Renal pelvis (tissue), 4 donors: ENCODE measurements around the gene KLF15. TPM values are rescaled to one million over a fixed set of nuclear protein-coding genes. Genes with fewer than 3 reads are reported as not detected.

ENCODE experiments used
- DNase-seq: peaks from one replicate; pipeline ENCODE4 v3.0.0-alpha.2; 2013
- polyA plus RNA-seq, 3 donors: library from polyadenylated mRNA; unstranded; fragments of 120-200 nt; gene quantifications; one replicate each; pipeline ENCODE4 v1.2.1, GENCODE V29; 2013; ENCODE audit not compliant: insufficient read length in 3 of 3

KLF15 gene
- polyA plus RNA-seq, 3 donors: 13.6 to 18.3 (median 15.4) TPM

- DNase-seq: no peak
Measured at GRCh38 chr3:126308394-126309125, 48.6 kb downstream of the KLF15 start.

GRCh38 chr3:126307591-126308393 is 49.4 kb downstream of the KLF15 start:
- DNase-seq: no peak

- DNase-seq: no peak
Measured at GRCh38 chr3:126306888-126307482, 50.2 kb downstream of the KLF15 start.

DNA sequence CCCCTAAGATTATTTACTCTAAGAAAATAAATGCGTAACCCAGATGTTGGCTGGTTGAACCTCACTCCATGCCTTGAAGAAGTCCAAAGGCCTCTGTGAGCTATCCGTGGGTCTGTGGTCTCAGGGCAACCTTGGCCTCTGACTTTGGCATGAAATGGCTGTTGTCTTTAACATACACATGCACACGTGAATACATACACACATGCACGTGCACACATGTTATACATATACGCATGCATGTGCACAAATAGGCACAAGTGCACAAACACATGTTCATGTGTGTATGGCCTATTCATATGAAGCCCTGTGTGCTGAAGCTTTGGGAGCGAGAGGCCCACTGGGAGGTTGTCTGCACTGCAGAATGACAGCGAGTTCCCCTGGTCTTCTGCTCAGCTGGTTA is 50.8 kb downstream of the KLF15 start:
- no peak for DNase-seq

DNA sequence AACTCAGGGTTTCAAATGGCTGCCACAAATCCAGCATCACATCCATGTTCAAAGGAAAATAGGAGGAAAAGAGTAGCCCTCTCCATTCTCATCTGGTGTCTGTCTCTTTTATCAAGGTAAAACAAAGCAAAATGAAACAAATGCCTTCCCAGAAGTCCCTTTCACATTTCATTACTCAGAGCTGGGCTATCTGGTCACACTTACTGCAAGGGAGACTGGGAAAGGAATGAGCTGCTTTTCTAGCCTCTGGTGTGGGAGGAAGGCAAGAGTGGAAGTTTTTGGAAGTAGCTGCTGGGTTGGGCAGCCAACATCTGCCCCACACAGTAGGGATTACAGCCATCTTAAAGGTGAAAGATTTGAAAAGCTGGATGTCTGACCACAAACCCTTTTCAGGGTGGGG is 51.8 kb downstream of the KLF15 start:
- DNase-seq: no peak

GRCh38 chr3:126304704-126305103 is 52.5 kb downstream of the KLF15 start:
- no peak for DNase-seq

DNA sequence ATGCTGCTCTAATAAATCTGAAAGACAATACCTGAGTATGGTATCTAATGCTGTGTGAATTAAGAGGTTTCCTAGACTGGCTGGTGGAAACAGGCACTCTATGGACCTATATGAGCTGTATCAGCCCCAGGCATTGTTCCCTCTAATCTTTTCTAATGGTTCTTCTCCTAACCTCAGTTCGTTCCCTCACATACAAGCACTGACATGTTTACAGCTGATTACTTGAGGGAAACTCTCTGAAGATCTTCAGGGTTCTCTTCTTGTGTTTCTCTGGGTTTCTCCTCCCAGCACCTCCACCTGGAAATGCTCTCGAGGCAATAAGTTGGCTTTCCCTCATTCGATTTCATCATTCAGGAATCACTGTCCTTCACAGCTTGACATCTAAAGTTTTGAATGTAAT is 52.9 kb downstream of the KLF15 start:
- no peak for DNase-seq

DNA sequence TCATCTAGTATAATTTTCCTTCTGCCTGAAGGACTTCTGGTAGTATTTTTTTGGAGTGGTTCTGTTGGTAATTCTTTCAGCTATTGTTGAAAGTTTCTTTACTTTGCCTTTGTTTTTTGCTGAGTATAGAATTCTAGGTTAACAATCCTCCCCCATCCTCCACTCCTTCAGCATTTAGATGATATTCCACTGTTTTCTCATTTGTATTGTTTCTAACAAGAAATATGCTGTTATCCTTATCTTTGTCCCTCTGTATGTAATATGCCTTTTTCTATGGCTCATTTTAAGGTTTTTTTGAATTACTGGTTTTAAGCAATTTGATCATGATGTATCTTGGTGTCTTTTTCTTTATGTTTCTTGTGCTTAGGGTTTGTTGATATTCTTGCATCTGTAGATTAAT is 53.9 kb downstream of the KLF15 start:
- no peak for DNase-seq

GRCh38 chr3:126300761-126301481 is 56.3 kb downstream of the KLF15 start:
- no peak for DNase-seq

GRCh38 chr3:126300001-126300760 is 57.0 kb downstream of the KLF15 start:
- no peak for DNase-seq

GRCh38 chr3:126295407-126295939 is 61.7 kb downstream of the KLF15 start:
- no peak for DNase-seq

- DNase-seq: no peak
Measured at GRCh38 chr3:126294211-126294808, 62.9 kb downstream of the KLF15 start.

DNA sequence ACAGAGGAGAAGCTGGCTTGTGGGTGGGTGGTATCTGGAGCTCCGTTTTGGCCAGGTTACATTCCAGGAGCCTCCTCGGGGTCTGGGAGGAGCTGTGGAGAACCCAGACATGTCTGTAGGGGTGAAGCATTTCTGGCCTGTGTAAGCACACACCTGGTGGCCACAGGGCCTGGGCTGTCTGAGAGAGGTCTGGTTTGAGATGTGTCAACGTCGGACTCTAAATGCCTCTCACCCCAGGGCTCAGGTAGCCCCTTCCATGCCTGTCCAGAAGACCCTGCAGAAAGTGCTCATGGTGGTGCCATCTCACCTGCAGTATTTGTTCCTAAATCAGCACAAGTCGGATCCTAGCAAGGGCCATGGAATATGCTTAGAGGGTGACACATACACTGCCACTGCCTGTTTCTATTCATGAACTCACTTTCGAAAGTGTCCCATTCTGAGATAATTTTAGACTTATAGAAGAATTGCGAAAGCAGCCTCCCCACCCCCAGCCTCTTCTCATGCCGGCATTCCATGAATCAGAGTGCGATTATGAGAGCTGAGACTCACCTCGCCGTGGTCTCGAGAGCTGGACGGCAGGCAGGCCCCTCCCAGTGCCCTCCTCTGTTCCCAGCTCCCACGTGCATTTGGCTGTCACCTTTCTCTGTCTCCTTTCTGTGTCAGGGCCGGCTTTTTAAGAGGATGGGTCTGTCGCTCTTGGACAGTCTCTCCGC is 63.7 kb downstream of the KLF15 start:
- DNase-seq: no peak

Other genes starting within 250 kb of the KLF15 start
- gene ALDH1L1, start 176.8 kb downstream of the KLF15 start, polyA plus RNA-seq: 10 to 100 TPM; 42.2 to 56.3 (median 46.2) TPM
- 1 to 10 TPM; 1.1 to 1.7 (median 1.5) TPM for gene CFAP100, start 37.5 kb upstream of the KLF15 start, polyA plus RNA-seq
- gene ZXDC, start 118.5 kb upstream of the KLF15 start, polyA plus RNA-seq: 10 to 100 TPM; 31.3 to 46.5 (median 45.9) TPM
- gene UROC1, start 160.4 kb upstream of the KLF15 start, polyA plus RNA-seq: under 1 TPM; 0.06 to 0.19 (median 0.13) TPM
- 10 to 100 TPM in 1 of 3 donors, 1 to 10 TPM in 2; 7.4 to 11.0 (median 8.1) TPM for gene CHST13, start 166.7 kb upstream of the KLF15 start, polyA plus RNA-seq
- under 1 TPM in 2 of 3 donors, not detected in 1; 0.04 to 0.25 TPM for gene C3orf22, start 201.5 kb upstream of the KLF15 start, polyA plus RNA-seq